Gastrocnemius medialis (tissue), 4 donors: Measurements from ENCODE around the gene CALU.

ENCODE experiments used
- POLR2A ChIP-seq, 2 donors: fragments of 450-650 bp; IDR thresholded peaks; one replicate each; pipeline ENCODE4 v1.6.1; 2017; ENCODE audit warnings: antibody characterized with exemption in 2 of 2, mild to moderate bottlenecking in 2 of 2, moderate library complexity in 2 of 2
- TF ChIP-seq, protein P1 (sequence below), 5 experiments: fragments of 450-650 bp in 3 of 5; fragments of 200-600 bp in 2 of 5; sonication (generic) in 2 of 5; IDR thresholded peaks in 4 of 5; conservative IDR thresholded peaks in 1 of 5; 1 replicate in 4 of 5; 2 replicates in 1 of 5; pipeline ENCODE4 v1.5.1; 2016 to 2019; ENCODE audit warnings: antibody characterized with exemption in 5 of 5, mild to moderate bottlenecking in 3 of 5, moderate library complexity in 3 of 5

- TF ChIP-seq, protein P1, sequence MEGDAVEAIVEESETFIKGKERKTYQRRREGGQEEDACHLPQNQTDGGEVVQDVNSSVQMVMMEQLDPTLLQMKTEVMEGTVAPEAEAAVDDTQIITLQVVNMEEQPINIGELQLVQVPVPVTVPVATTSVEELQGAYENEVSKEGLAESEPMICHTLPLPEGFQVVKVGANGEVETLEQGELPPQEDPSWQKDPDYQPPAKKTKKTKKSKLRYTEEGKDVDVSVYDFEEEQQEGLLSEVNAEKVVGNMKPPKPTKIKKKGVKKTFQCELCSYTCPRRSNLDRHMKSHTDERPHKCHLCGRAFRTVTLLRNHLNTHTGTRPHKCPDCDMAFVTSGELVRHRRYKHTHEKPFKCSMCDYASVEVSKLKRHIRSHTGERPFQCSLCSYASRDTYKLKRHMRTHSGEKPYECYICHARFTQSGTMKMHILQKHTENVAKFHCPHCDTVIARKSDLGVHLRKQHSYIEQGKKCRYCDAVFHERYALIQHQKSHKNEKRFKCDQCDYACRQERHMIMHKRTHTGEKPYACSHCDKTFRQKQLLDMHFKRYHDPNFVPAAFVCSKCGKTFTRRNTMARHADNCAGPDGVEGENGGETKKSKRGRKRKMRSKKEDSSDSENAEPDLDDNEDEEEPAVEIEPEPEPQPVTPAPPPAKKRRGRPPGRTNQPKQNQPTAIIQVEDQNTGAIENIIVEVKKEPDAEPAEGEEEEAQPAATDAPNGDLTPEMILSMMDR (IDR thresholded peaks at IDR 0.05 in 4 of 5, conservative IDR thresholded peaks at IDR 0.05 in 1 of 5), result no peak
- no peak for TF ChIP-seq POLR2A (IDR thresholded peaks at IDR 0.05)
These were observed 61.8 kb downstream of the CALU start for GRCh38 chr7:128801003-128801402.
